ENCODE results near the gene S100P. TPM values are rescaled to one million over a fixed set of nuclear protein-coding genes. Genes with fewer than 3 reads are reported as not detected.

S100P gene
- total and polyA plus RNA-seq, 3 experiments from 2014 or later = 1.0 to 1.7 (median 1.2) TPM

- H3K27me3 Mint-ChIP-seq = peaks cover 0 to 3% of the 10 kb centered on the region in 2 donors
- H3K4me3 Mint-ChIP-seq = peak overlapping the region; percentile 95 to 99 (median 97)
- H3K9me3 Mint-ChIP-seq = peaks cover 0 to 3% (median 0%) of the 10 kb centered on the region in 5 donors
- Histone ChIP-seq H3K27ac (ENCODE audit: low read depth, low read length) (peak overlapping the region; percentile 84), H3K36me3 (ENCODE audit: insufficient read depth, low read length) (peaks cover 14% of the 10 kb centered on the region), H3K4me1 (ENCODE audit: insufficient read depth, low read length) (peaks cover 30% of the 10 kb centered on the region), H3K27me3 (ENCODE audit: insufficient read depth, low read length, poor library complexity, severe bottlenecking) (no peaks in the 10 kb centered on the region), H3K9me3 (ENCODE audit: low read length) (no peaks in the 10 kb centered on the region), H3K4me3 (ENCODE audit: low read length) (peak overlapping the region; percentile 65)
- ChIA-PET POLR2A (interaction anchor here (0.6 to 4.6 kb wide), 28 partner anchors 8 to 394 kb away, joined by 3 to 77 read pairs (median 6); partner anchors contain the start of genes BLOC1S4, GRPEL1, KIAA0232 and MAN2B2), CTCF (interaction anchor here (0.7 to 10.4 kb wide), 17 partner anchors 9 to 395 kb away, joined by 3 to 369 read pairs (median 6); partner anchors contain the start of genes BLOC1S4, GRPEL1, MRFAP1 and MRFAP1L1)
- H3K36me3 Mint-ChIP-seq = peaks cover 9 to 60% (median 16%) of the 10 kb centered on the region in 3 donors
- peak; percentile 92 to 97 (median 95) for DNase-seq
- H3K27ac Mint-ChIP-seq = peak overlapping the region; percentile 97 to 99 (median 98)
- peaks cover 50 to 51% (median 50%) of the 10 kb centered on the region in 3 donors for H3K4me1 Mint-ChIP-seq
Observed at GRCh38 chr4:6673660-6674499, 19.8 kb upstream of the S100P start.

GRCh38 chr4:6674500-6675149, 19.1 kb upstream of the S100P start:
- H3K4me1 ChIP-seq (ENCODE audit: insufficient read depth, low read length) = peaks cover 30% of the 10 kb centered on the region
- DNase-seq = peak; percentile 31 to 79 (median 70)

GRCh38 chr4:6676722-6677558, 16.7 kb upstream of the S100P start:
- peaks cover 14 to 66% (median 25%) of the 10 kb centered on the region in 3 donors for H3K36me3 Mint-ChIP-seq
- Histone ChIP-seq H3K27ac (ENCODE audit: low read depth, low read length) (peak overlapping the region; percentile 84), H3K4me1 (ENCODE audit: insufficient read depth, low read length) (peaks cover 30% of the 10 kb centered on the region), H3K27me3 (ENCODE audit: insufficient read depth, low read length, poor library complexity, severe bottlenecking) (no peaks in the 10 kb centered on the region), H3K36me3 (ENCODE audit: insufficient read depth, low read length) (peaks cover 14% of the 10 kb centered on the region), H3K4me3 (ENCODE audit: low read length) (peak overlapping the region; percentile 65), H3K9me3 (ENCODE audit: low read length) (no peaks in the 10 kb centered on the region)
- peaks cover 0 to 3% (median 0%) of the 10 kb centered on the region in 5 donors for H3K9me3 Mint-ChIP-seq
- CTCF ChIA-PET = interaction anchor here (1.2 to 10.4 kb wide), 5 partner anchors 12 to 235 kb away, joined by 3 to 369 read pairs (median 34); partner anchors contain the start of genes BLOC1S4, MRFAP1, MRFAP1L1 and S100P
- peaks cover 0 to 3% of the 10 kb centered on the region in 2 donors for H3K27me3 Mint-ChIP-seq
- peaks cover 59 to 74% (median 73%) of the 10 kb centered on the region in 3 donors for H3K4me1 Mint-ChIP-seq
- peak in 1 of 5 donors; percentile 33 for DNase-seq
- peak overlapping the region; percentile 80 to 98 (median 94) for H3K27ac Mint-ChIP-seq
- POLR2A ChIA-PET = interaction anchor here (1.5 to 4.6 kb wide), 4 partner anchors 13 to 41 kb away, joined by 3 to 77 read pairs (median 54); partner anchors contain the start of genes BLOC1S4 and S100P
- peak overlapping the region; percentile 95 to 99 (median 97) for H3K4me3 Mint-ChIP-seq

More at GRCh38 chr4:6674500-6675149, 19.1 kb upstream of the S100P start:
- Histone ChIP-seq H3K27ac (ENCODE audit: low read depth, low read length) (peak overlapping the region; percentile 84), H3K36me3 (ENCODE audit: insufficient read depth, low read length) (peaks cover 14% of the 10 kb centered on the region), H3K9me3 (ENCODE audit: low read length) (no peaks in the 10 kb centered on the region), H3K4me3 (ENCODE audit: low read length) (peak overlapping the region; percentile 65), H3K27me3 (ENCODE audit: insufficient read depth, low read length, poor library complexity, severe bottlenecking) (no peaks in the 10 kb centered on the region)
- Mint-ChIP-seq H3K4me1 (peaks cover 53 to 56% (median 56%) of the 10 kb centered on the region in 3 donors), H3K36me3 (peaks cover 12 to 60% (median 16%) of the 10 kb centered on the region in 3 donors), H3K27me3 (peaks cover 0 to 3% of the 10 kb centered on the region in 2 donors), H3K27ac (peak overlapping the region; percentile 90 to 98 (median 97)), H3K4me3 (peak overlapping the region; percentile 95 to 99 (median 97)), H3K9me3 (peaks cover 0 to 3% (median 0%) of the 10 kb centered on the region in 5 donors)
- ChIA-PET CTCF (interaction anchor here (0.7 to 10.4 kb wide), 17 partner anchors 9 to 394 kb away, joined by 3 to 369 read pairs (median 6); partner anchors contain the start of genes BLOC1S4, GRPEL1, MRFAP1 and MRFAP1L1), POLR2A (interaction anchor here (0.6 to 4.6 kb wide), 21 partner anchors 10 to 252 kb away, joined by 3 to 77 read pairs (median 6); partner anchors contain the start of genes BLOC1S4, MAN2B2, MRFAP1 and MRFAP1L1)

GRCh38 chr4:6680372-6681034, 13.2 kb upstream of the S100P start:
- POLR2A ChIA-PET = interaction anchor here (0.7 to 1.3 kb wide), 4 partner anchors 10 to 36 kb away, joined by 3 to 6 read pairs (median 4); no protein-coding TSS in a partner anchor
- peaks cover 10 to 52% (median 22%) of the 10 kb centered on the region in 3 donors for H3K36me3 Mint-ChIP-seq

GRCh38 chr4:6681191-6681590, 12.5 kb upstream of the S100P start:
- Histone ChIP-seq H3K36me3 (ENCODE audit: insufficient read depth, low read length) (peaks cover 5% of the 10 kb centered on the region), H3K4me1 (ENCODE audit: insufficient read depth, low read length) (peaks cover 16% of the 10 kb centered on the region), H3K27ac (ENCODE audit: low read depth, low read length) (no peak overlapping the region), H3K9me3 (ENCODE audit: low read length) (no peaks in the 10 kb centered on the region), H3K4me3 (ENCODE audit: low read length) (no peak overlapping the region), H3K27me3 (ENCODE audit: insufficient read depth, low read length, poor library complexity, severe bottlenecking) (no peaks in the 10 kb centered on the region)
- Mint-ChIP-seq H3K27me3 (no peaks in the 10 kb centered on the region), H3K36me3 (peaks cover 8 to 45% (median 22%) of the 10 kb centered on the region in 3 donors), H3K9me3 (peaks cover 0 to 3% (median 0%) of the 10 kb centered on the region in 5 donors), H3K27ac (peak overlapping the region in 1 of 8 donors; percentile 78), H3K4me1 (peaks cover 41 to 67% (median 61%) of the 10 kb centered on the region in 3 donors), H3K4me3 (no peak overlapping the region)
- ChIA-PET POLR2A (interaction anchor here (1.1 to 1.3 kb wide), 4 partner anchors 9 to 36 kb away, joined by 3 to 6 read pairs (median 6); partner anchors contain the start of gene S100P), CTCF (interaction anchor here (0.9 to 1.7 kb wide), 5 partner anchors 15 to 192 kb away, joined by 3 to 7 read pairs (median 3); no protein-coding TSS in a partner anchor)
- no peak for DNase-seq

More at GRCh38 chr4:6680372-6681034, 13.2 kb upstream of the S100P start:
- no peaks in the 10 kb centered on the region for H3K9me3 ChIP-seq (ENCODE audit: low read length)
- peaks cover 0 to 3% (median 0%) of the 10 kb centered on the region in 5 donors for H3K9me3 Mint-ChIP-seq
- H3K4me3 Mint-ChIP-seq = peak overlapping the region in 1 of 7 donors; percentile 34
- no peak overlapping the region for H3K27ac ChIP-seq (ENCODE audit: low read depth, low read length)
- H3K4me1 Mint-ChIP-seq = peaks cover 45 to 70% (median 63%) of the 10 kb centered on the region in 3 donors
- CTCF ChIA-PET = interaction anchor here (0.9 to 1.7 kb wide), 4 partner anchors 16 to 193 kb away, joined by 3 to 7 read pairs (median 4); no protein-coding TSS in a partner anchor
- H3K4me3 ChIP-seq (ENCODE audit: low read length) = no peak overlapping the region
- H3K27ac Mint-ChIP-seq = peak overlapping the region in 3 of 8 donors; percentile 42 to 78 (median 43)
- H3K27me3 Mint-ChIP-seq = no peaks in the 10 kb centered on the region
- H3K4me1 ChIP-seq (ENCODE audit: insufficient read depth, low read length) = peaks cover 23% of the 10 kb centered on the region
- H3K27me3 ChIP-seq (ENCODE audit: insufficient read depth, low read length, poor library complexity, severe bottlenecking) = no peaks in the 10 kb centered on the region
- peaks cover 11% of the 10 kb centered on the region for H3K36me3 ChIP-seq (ENCODE audit: insufficient read depth, low read length)
- DNase-seq = peak in 1 of 5 donors; percentile 18

- H3K4me3 ChIP-seq (ENCODE audit: low read length) = no peak overlapping the region
- Mint-ChIP-seq H3K27ac (peak overlapping the region in 5 of 8 donors; percentile 45 to 89 (median 51)), H3K9me3 (peaks cover 0 to 3% (median 0%) of the 10 kb centered on the region in 5 donors), H3K36me3 (peaks cover 0 to 30% (median 16%) of the 10 kb centered on the region in 3 donors), H3K27me3 (no peaks in the 10 kb centered on the region), H3K4me1 (peaks cover 37 to 67% (median 62%) of the 10 kb centered on the region in 3 donors), H3K4me3 (no peak overlapping the region)
- H3K27me3 ChIP-seq (ENCODE audit: insufficient read depth, low read length, poor library complexity, severe bottlenecking) = no peaks in the 10 kb centered on the region
- H3K4me1 ChIP-seq (ENCODE audit: insufficient read depth, low read length) = peaks cover 7% of the 10 kb centered on the region
- H3K36me3 ChIP-seq (ENCODE audit: insufficient read depth, low read length) = no peaks in the 10 kb centered on the region
- H3K27ac ChIP-seq (ENCODE audit: low read depth, low read length) = no peak overlapping the region
- ChIA-PET POLR2A (interaction anchor here (2.7 kb wide), 1 partner anchor 8 kb away, joined by 14 read pairs; a partner anchor contains a TSS), CTCF (interaction anchor here (0.9 to 3.1 kb wide), 7 partner anchors 8 to 385 kb away, joined by 3 to 13 read pairs (median 4); partner anchors contain the start of gene GRPEL1)
- no peaks in the 10 kb centered on the region for H3K9me3 ChIP-seq (ENCODE audit: low read length)
- no peak for DNase-seq
Observed at GRCh38 chr4:6682862-6683590, 10.7 kb upstream of the S100P start.
